Activated naive CD4-positive, alpha-beta T cell treated with anti-CD3 and anti-CD28 coated beads, Interleukin-2, amount 50 U/mL, for 24 hours (primary cell): Measurements from ENCODE around the gene TRIM51G.
"Not testable (repeated sequence)": the region's sequence is repeated elsewhere in the genome, so short reads cannot be mapped to it uniquely, and the experiment has no call there.

Experiments used
- H3K27ac Mint-ChIP-seq: one replicate; pipeline ENCODE4 v1.8.0; 2021; ENCODE audit warnings: mild to moderate bottlenecking, mixed read lengths
- H3K27me3 Mint-ChIP-seq: one replicate; pipeline ENCODE4 v1.8.0; 2021; ENCODE audit warnings: mixed read lengths
- H3K36me3 Mint-ChIP-seq: one replicate; pipeline ENCODE4 v1.8.0; 2021; ENCODE audit warnings: mixed read lengths
- H3K4me1 Mint-ChIP-seq: one replicate; pipeline ENCODE4 v1.8.0; 2021; ENCODE audit warnings: mixed read lengths
- H3K4me3 Mint-ChIP-seq: one replicate; pipeline ENCODE4 v1.8.0; 2021; ENCODE audit warnings: mild to moderate bottlenecking, mixed read lengths
- H3K9me3 Mint-ChIP-seq: one replicate; pipeline ENCODE4 v1.8.0; 2021; ENCODE audit warnings: mixed read lengths

The TRIM51G gene, protein sequence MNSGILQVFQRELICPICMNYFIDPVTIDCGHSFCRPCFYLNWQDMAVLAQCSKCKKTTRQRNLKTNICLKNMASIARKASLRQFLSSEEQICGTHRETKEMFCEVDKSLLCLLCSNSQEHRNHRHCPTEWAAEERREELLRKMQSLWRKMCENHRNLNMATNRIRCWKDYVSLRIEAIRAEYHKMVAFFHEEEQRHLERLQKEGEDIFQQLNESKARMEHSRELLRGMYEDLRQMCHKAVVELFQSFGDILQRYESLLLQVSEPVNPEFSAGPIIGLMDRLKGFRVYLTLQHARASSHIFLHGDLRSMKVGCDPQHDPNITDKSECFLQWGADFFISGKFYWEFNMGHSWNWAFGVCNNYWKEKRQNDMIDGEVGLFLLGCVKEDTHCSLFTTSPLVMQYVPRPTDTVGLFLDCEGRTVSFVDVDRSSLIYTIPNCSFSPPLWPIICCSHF

DNA sequence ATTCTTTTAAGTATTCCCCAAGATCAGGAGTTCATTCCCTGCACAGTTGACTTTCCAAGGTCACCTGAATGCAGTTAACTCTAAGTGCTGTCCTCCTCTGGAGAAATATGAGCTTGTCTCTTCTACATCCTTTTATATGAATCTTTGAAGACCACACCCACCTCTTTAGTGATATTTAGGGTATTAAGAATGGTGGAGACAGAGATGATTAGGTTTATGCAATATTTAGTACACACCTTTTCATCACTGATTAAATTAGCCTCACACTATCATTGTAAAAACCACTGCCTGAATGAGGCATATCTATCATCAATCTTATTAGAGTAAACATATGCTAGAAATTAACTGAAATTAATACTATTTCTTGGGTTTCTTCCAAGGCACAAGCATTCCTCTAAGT is at the start of gene TRIM51G:
Gene TRIM51G, minus strand, starts transcription at position 101 of the 400 bp plus-strand sequence. CDS start 2,190 bp downstream, outside the sequence.
- not testable (repeated sequence) for H3K4me3 Mint-ChIP-seq, H3K27ac Mint-ChIP-seq, H3K27me3 Mint-ChIP-seq, H3K36me3 Mint-ChIP-seq, H3K9me3 Mint-ChIP-seq, H3K4me1 Mint-ChIP-seq

DNA sequence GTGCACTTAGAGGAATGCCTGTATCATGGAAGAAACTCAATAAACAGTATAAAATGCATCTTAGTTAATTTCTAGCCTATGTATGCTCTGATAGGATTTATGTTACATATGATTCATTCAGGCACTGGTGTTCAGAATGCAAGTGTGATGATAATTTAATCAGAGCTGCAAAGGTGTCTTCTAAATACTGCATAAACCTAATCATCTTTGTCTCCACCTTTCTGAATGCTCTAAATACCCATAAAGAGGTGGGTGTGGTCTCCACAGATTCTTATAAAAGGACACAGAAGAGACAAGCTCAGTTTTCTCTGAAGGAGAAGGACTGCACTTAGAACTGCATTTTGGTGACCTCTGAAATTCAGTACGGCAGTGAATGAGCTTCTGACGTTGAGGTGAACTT is 44.8 kb upstream of the TRIM51G start, which contains the start of gene TRIM49B:
Gene TRIM49B, plus strand, starts transcription at position 301 of the 400 bp plus-strand sequence. CDS start 2,777 bp downstream, outside the sequence.
- H3K36me3 Mint-ChIP-seq, H3K27me3 Mint-ChIP-seq, H3K4me3 Mint-ChIP-seq, H3K27ac Mint-ChIP-seq, H3K4me1 Mint-ChIP-seq, H3K9me3 Mint-ChIP-seq: not testable (repeated sequence)

DNA sequence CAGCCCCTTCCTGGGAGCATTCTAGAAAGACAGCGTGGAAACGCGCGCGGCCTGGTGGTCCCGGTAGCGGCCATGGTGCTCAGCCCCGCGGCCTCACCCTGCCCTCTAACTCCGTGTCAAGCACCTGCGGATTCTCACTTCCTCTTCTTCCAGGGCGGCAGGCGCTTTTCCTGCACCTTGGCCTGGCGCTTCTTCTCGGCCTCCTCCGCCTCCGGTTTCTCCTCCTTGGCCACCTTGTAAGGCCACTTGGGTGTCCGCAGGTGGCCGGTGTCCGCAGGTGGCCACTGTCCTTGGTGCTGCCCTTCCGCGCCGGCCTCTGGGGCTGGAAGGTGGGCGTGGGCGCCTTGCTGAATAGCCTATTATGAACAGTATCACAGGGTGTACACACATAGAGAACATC is 15.1 kb downstream of the TRIM51G start:
- not testable (repeated sequence) for H3K4me1 Mint-ChIP-seq, H3K9me3 Mint-ChIP-seq, H3K27me3 Mint-ChIP-seq, H3K27ac Mint-ChIP-seq, H3K4me3 Mint-ChIP-seq, H3K36me3 Mint-ChIP-seq

DNA sequence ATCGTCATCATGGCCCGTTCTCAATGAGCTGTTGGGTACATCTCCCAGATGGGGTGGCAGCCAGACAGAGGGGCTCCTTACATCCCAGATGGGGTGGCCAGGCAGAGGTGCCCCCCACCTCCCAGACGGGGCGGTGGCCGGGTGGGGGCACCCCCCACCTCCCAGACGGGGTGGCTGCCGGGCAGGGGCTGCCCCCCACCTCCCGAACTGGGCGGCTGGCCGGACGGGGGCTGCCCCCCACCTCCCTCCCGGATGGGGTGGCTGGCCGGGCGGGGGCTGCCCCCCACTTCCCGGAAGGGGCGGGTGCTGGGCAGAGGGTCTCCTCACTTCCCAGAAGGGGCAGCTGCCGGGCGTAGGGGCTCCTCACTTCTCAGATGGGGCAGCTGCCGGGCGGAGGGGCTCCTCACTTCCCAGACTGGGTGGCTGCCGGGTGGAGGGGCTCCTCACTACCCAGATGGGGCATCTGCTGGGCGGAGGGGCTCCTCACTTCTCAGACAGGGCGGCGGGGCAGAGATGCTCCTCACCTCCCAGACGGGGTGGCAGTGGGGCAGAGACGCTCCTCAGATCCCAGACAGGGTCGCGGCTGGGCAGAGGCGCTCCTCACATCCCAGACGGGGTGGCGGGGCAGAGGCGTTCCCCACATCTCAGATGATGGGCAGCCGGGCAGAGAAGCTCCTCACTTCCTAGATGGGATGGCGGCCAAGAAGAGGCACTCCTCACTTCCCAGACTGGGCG is 28.2 kb downstream of the TRIM51G start:
- not testable (repeated sequence) for H3K27me3 Mint-ChIP-seq, H3K36me3 Mint-ChIP-seq, H3K9me3 Mint-ChIP-seq, H3K4me1 Mint-ChIP-seq, H3K4me3 Mint-ChIP-seq, H3K27ac Mint-ChIP-seq

DNA sequence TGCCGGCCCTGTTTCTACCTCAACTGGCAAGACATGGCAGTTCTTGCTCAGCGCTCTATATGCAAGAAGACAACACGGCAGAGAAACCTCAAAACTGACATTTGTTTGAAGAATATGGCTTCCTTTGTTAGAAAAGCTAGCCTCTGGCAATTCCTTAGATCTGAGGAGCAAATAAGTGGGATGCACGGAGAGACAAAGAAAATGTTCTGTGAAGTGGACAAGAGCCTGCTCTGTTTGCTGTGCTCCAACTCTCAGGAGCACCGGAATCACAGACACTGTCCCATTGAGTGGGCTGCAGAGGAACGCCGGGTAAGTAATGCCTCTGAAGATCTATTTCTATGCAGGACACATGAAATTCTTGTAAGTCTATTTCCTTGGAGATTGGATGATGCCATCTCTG is 37.9 kb downstream of the TRIM51G start:
- H3K27ac Mint-ChIP-seq, H3K9me3 Mint-ChIP-seq: not testable (repeated sequence)

More for the DNA sequence above, 37.9 kb downstream of the TRIM51G start:
- not testable (repeated sequence) for H3K36me3 Mint-ChIP-seq, H3K4me1 Mint-ChIP-seq, H3K27me3 Mint-ChIP-seq, H3K4me3 Mint-ChIP-seq
